K562 (cell line): Measurements from ENCODE around the gene CPED1. TPM values are rescaled to one million over a fixed set of nuclear protein-coding genes. Genes with fewer than 3 reads are reported as not detected.

Experiments
- CHD4 ChIP-seq: fragments of 200-600 bp; sonication (generic); IDR thresholded peaks from 3 replicates; pipeline ENCODE4 v1.6.1; 2012; ENCODE audit warnings: low read depth, mild to moderate bottlenecking, mixed read lengths, low read length, inconsistent platforms; ENCODE audit not compliant: insufficient read depth, insufficient replicate concordance, poor library complexity, severe bottlenecking
- CTBP1 ChIP-seq: fragments of 450-650 bp; IDR thresholded peaks from 2 replicates; pipeline ENCODE4 v1.6.1; 2016; ENCODE audit warnings: borderline replicate concordance
- DACH1 ChIP-seq: fragments of 450-650 bp; IDR thresholded peaks from 2 replicates; pipeline ENCODE4 v1.6.1; 2018; ENCODE audit not compliant: partially characterized antibody
- DPF2 ChIP-seq: fragments of 450-650 bp; IDR thresholded peaks from 2 replicates; pipeline ENCODE4 v1.6.1; 2016
- ELF4 ChIP-seq: fragments of 450-650 bp; formaldehyde crosslinking; IDR thresholded peaks from 2 replicates; pipeline ENCODE4 v1.4.0; 2022; ENCODE audit warnings: missing genetic modification characterization
- ESRRA ChIP-seq: fragments of 450-650 bp; IDR thresholded peaks from 2 replicates; pipeline ENCODE4 v1.6.1; 2014; ENCODE audit warnings: low read depth, mild to moderate bottlenecking, moderate library complexity, borderline replicate concordance
- GATAD2B ChIP-seq: fragments of 450-650 bp; IDR thresholded peaks from 2 replicates; pipeline ENCODE4 v1.6.1; 2017; ENCODE audit warnings: mild to moderate bottlenecking, borderline replicate concordance
- HIVEP1 ChIP-seq: fragments of 250-450 bp; sonication (Bioruptor Pico); IDR thresholded peaks from 2 replicates; pipeline ENCODE4 v1.4.0; 2020; ENCODE audit warnings: mild to moderate bottlenecking
- HMG20A ChIP-seq: fragments of 450-650 bp; formaldehyde crosslinking; conservative IDR thresholded peaks from 2 replicates; pipeline ENCODE4 v1.4.0; 2020; ENCODE audit warnings: mild to moderate bottlenecking, mixed read lengths
- KDM1A ChIP-seq, 2 experiments: fragments of 450-650 bp; IDR thresholded peaks; 2 replicates each; pipeline ENCODE4 v1.6.1; 2016; ENCODE audit warnings: mild to moderate bottlenecking in 2 of 2
- KHSRP ChIP-seq: fragments of 450-650 bp; IDR thresholded peaks from 2 replicates; pipeline ENCODE4 v1.6.1; 2017
- MTA1 ChIP-seq: fragments of 450-650 bp; IDR thresholded peaks from 2 replicates; pipeline ENCODE4 v1.6.1; 2017; ENCODE audit warnings: borderline replicate concordance
- NBN ChIP-seq: fragments of 450-650 bp; IDR thresholded peaks from 2 replicates; pipeline ENCODE4 v1.6.1; 2016; ENCODE audit warnings: low read depth, mild to moderate bottlenecking
- NCOA1 ChIP-seq: fragments of 450-650 bp; IDR thresholded peaks from 2 replicates; pipeline ENCODE4 v1.6.1; 2016; ENCODE audit warnings: low read depth
- NR2C1 ChIP-seq, 2 experiments: fragments of 450-650 bp; IDR thresholded peaks; 2 replicates each; pipeline ENCODE4 v1.6.1; 2017; ENCODE audit warnings: mild to moderate bottlenecking in 2 of 2, antibody characterized with exemption in 1 of 2, inconsistent platforms in 1 of 2, missing compliant biosample characterization in 1 of 2, missing genetic modification characterization in 1 of 2
- SPI1 ChIP-seq: IDR thresholded peaks from 2 replicates; pipeline ENCODE4 v1.6.1; 2011; ENCODE audit warnings: low read depth, low read length, control low read depth, borderline replicate concordance
- TAL1 ChIP-seq: fragments of 450-650 bp; IDR thresholded peaks from 2 replicates; pipeline ENCODE4 v1.6.1; 2016; ENCODE audit warnings: mild to moderate bottlenecking
- TSHZ1 ChIP-seq: fragments of 250-450 bp; sonication (Bioruptor Pico); IDR thresholded peaks from 2 replicates; pipeline ENCODE4 v1.4.0; 2020; ENCODE audit warnings: mild to moderate bottlenecking, moderate library complexity
- ZNF239 ChIP-seq: fragments of 250-450 bp; sonication (Bioruptor Pico); IDR thresholded peaks from 2 replicates; pipeline ENCODE4 v1.4.0; 2020; ENCODE audit warnings: mild to moderate bottlenecking
- polyA plus RNA-seq, 8 experiments: library from polyadenylated mRNA; depleted of rRNA in 4 of 8; stranded (reverse) in 5 of 8; unstranded in 3 of 8; fragments of >200 nt; fragmentation: Nextera tagmentation in 2 of 8; fragmentation: Illumina TruSeq in 1 of 8; extraction: Ambion mirVana in 2 of 8; extraction: Trizol in 1 of 8; gene quantifications; 2 replicates each; pipeline versions ENCODE4 v1.2.1 to v1.2.3, GENCODE V29; 2011 to 2014; ENCODE audit warnings: inconsistent platforms in 1 of 8, missing spikeins in 1 of 8
- total RNA-seq, 7 experiments: library from RNA; depleted of rRNA in 6 of 7; stranded (reverse); fragments of >200 nt in 6 of 7; fragmentation: Illumina TruSeq in 2 of 7; extraction: Trizol in 2 of 7; gene quantifications; 2 replicates each; pipeline versions ENCODE4 v1.2.1 to v1.2.3, GENCODE V29; 2011 to 2021; ENCODE audit warnings: low replicate concordance in 1 of 7
- TF ChIP-seq, protein P1 (sequence below): fragments of 450-650 bp; IDR thresholded peaks from 2 replicates; pipeline ENCODE4 v1.6.1; 2016; ENCODE audit warnings: mild to moderate bottlenecking
- TF ChIP-seq, protein P2 (sequence below): fragments of 200-800 bp; sonication (Bioruptor generic); IDR thresholded peaks from 2 replicates; pipeline ENCODE4 v1.6.1; 2017; ENCODE audit warnings: missing genetic modification characterization, missing compliant biosample characterization

The CPED1 gene
- total and polyA plus RNA-seq, 9 of the 15 experiments (the other 6 are each of a cell fraction or from before 2014, with no cell fraction given): 195 to 393 (median 290) TPM

- TF ChIP-seq, protein P1, sequence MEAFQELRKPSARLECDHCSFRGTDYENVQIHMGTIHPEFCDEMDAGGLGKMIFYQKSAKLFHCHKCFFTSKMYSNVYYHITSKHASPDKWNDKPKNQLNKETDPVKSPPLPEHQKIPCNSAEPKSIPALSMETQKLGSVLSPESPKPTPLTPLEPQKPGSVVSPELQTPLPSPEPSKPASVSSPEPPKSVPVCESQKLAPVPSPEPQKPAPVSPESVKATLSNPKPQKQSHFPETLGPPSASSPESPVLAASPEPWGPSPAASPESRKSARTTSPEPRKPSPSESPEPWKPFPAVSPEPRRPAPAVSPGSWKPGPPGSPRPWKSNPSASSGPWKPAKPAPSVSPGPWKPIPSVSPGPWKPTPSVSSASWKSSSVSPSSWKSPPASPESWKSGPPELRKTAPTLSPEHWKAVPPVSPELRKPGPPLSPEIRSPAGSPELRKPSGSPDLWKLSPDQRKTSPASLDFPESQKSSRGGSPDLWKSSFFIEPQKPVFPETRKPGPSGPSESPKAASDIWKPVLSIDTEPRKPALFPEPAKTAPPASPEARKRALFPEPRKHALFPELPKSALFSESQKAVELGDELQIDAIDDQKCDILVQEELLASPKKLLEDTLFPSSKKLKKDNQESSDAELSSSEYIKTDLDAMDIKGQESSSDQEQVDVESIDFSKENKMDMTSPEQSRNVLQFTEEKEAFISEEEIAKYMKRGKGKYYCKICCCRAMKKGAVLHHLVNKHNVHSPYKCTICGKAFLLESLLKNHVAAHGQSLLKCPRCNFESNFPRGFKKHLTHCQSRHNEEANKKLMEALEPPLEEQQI: peak; percentile 71; the same call in 1 of the 2 replicates
- 0 out of 2 replicates have a peak, but pooled peaks have one; percentile 69 for TF ChIP-seq HMG20A (CRISPR knock-in tag)
- peak; percentile 41; the same call in 1 of the 2 replicates for TF ChIP-seq TAL1
- peak; percentile 69; the same call in 1 of the 2 replicates for TF ChIP-seq HIVEP1 (CRISPR knock-in tag)
- TF ChIP-seq DACH1: peak; percentile 81
- no peak for TF ChIP-seq NR2C1 (IDR thresholded peaks at IDR 0.05)
- TF ChIP-seq NR2C1 (tag; IDR thresholded peaks at IDR 0.05): peak; percentile 67
- TF ChIP-seq ESRRA: peak; percentile 51
- peak; percentile 89 for TF ChIP-seq CTBP1
- TF ChIP-seq ELF4: 0 out of 2 replicates have a peak, but pooled peaks have one; percentile 22
- no peak for TF ChIP-seq SPI1
- peak; percentile 76; the same call in 1 of the 2 replicates for TF ChIP-seq MTA1
- no peak for TF ChIP-seq TSHZ1
- TF ChIP-seq KHSRP: peak; percentile 61; the same call in 1 of the 2 replicates
- peak; percentile 61; the same call in 1 of the 2 replicates for TF ChIP-seq GATAD2B
- TF ChIP-seq NBN: peak; percentile 93
- TF ChIP-seq NCOA1: peak; percentile 30; the same call in 1 of the 2 replicates
- TF ChIP-seq KDM1A (IDR thresholded peaks at IDR 0.05): peak; percentile 42 to 53; a peak in 3 of 4 replicates
- peak; percentile 21 for TF ChIP-seq CHD4
- TF ChIP-seq, protein P2, sequence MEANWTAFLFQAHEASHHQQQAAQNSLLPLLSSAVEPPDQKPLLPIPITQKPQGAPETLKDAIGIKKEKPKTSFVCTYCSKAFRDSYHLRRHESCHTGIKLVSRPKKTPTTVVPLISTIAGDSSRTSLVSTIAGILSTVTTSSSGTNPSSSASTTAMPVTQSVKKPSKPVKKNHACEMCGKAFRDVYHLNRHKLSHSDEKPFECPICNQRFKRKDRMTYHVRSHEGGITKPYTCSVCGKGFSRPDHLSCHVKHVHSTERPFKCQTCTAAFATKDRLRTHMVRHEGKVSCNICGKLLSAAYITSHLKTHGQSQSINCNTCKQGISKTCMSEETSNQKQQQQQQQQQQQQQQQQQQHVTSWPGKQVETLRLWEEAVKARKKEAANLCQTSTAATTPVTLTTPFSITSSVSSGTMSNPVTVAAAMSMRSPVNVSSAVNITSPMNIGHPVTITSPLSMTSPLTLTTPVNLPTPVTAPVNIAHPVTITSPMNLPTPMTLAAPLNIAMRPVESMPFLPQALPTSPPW (CRISPR knock-in tag): peak; percentile 27; the same call in 1 of the 2 replicates
- peak; percentile 88 for TF ChIP-seq DPF2
- 0 out of 2 replicates have a peak, but pooled peaks have one; percentile 15 for TF ChIP-seq ZNF239 (CRISPR knock-in tag)
Measured at GRCh38 chr7:120985130-120985758, 3.3 kb upstream of the CPED1 start (continued).
